Mammary epithelial cell (primary cell): ENCODE data around the gene SLC12A8.

Source experiments
- CTCF ChIP-seq, 2 donors: IDR thresholded peaks in 1 of 2; conservative IDR thresholded peaks in 1 of 2; 2 replicates each; pipeline ENCODE4 v1.5.1; 2011 to 2012; ENCODE audit warnings: inconsistent platforms in 2 of 2, low read length in 2 of 2, mild to moderate bottlenecking in 2 of 2, control low read depth in 1 of 2, low read depth in 1 of 2; ENCODE audit not compliant: insufficient read depth in 1 of 2; ENCODE audit errors: extremely low read depth in 1 of 2
- EZH2 ChIP-seq: IDR thresholded peaks from 2 replicates; pipeline ENCODE4 v1.6.1; 2012; ENCODE audit warnings: low read length, inconsistent platforms, borderline replicate concordance

DNA sequence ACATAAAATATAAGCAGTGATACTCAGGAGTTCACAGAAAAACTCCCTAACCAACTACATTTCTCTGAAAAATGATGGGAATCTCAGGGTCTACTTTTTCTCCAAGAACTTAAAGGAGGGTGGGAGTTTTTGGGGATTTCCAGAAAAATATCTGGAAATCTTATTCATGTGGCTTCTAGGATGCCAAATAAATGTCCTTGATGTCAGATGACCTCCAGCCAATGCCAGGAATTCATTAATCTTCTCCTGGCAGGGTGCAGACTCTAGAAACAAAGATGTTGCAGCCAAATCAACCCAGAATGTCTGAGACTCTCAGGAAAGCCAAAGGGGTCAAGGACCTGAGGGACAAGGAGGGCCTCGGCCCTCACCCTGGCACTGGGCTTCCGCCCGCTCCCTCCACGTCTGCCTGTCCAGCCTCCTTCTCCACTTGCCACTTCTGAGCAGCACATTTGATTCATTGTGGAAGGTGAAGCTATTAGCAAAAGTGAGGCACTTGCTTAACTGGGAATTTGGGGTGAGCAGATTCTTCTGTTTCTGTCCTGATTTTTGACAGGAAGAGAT is 94.8 kb downstream of the SLC12A8 start:
- TF ChIP-seq CTCF (conservative IDR thresholded peaks at IDR 0.05 in 1 of 2, IDR thresholded peaks at IDR 0.05 in 1 of 2; ENCODE audit: extremely low read depth in 1 of 2, insufficient read depth in 1 of 2, low read depth in 1 of 2, low read length in 2 of 2) (no peak), EZH2 (no peak)
